Measurements from ENCODE around the gene ZNF436. TPM values are rescaled to one million over a fixed set of nuclear protein-coding genes. Genes with fewer than 3 reads are reported as not detected.

ZNF436 gene
- polyA plus RNA-seq, 1 experiment = 8.1 TPM

DNA sequence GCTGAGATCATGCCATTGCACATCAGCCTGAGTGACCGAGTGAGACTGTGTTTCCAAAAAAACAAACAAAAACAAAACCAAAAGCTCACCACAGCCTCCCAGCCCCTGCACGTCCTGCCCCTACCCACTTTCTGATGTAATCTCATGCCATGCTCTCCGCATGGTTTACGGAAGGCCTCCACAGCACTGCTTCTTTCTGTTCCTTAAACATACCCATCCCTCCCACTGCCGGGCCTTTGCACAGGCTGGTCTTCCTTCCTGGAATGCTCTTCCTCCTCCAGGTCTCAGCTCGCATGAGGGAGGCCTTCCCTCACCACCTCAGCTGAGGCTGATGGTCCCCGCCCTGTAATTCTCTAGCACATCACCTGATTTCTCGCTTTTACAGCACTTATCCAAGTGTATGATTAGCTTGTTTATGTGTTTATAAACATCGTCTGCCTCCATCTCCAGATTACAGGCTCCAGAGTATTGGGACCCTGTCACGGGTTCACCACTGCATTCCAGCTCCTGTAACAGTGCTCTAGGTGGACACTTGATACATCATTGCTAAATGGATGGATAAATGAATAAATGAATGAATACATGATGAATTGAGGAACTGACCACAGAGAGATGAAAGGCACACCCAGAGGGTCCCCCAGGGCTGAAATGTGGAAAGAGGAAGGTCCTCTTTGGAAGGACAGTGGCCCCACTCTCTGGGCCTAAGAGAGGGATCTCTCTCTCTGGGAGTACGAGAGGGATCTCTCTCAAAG, 32.8 kb upstream of the ZNF436 start:
- H3K27me3 ChIP-seq (ENCODE audit: control insufficient read depth, insufficient read depth, low read length) = no peaks in the 10 kb centered on the region
- DNase-seq (ENCODE audit: low read depth) = no peak
- ChIA-PET CTCF (interaction anchor here (0.6 to 3.2 kb wide), 15 partner anchors 8 to 218 kb away, joined by 3 to 25 read pairs (median 9); partner anchors contain the start of gene ZNF436), POLR2A (interaction anchor here (0.7 to 0.9 kb wide), 2 partner anchors 30 to 521 kb away, joined by 3 read pairs; no protein-coding TSS in a partner anchor)
- H3K4me3 ChIP-seq (ENCODE audit: low read depth, low read length) = no peak overlapping the region
- TF ChIP-seq, protein P1, sequence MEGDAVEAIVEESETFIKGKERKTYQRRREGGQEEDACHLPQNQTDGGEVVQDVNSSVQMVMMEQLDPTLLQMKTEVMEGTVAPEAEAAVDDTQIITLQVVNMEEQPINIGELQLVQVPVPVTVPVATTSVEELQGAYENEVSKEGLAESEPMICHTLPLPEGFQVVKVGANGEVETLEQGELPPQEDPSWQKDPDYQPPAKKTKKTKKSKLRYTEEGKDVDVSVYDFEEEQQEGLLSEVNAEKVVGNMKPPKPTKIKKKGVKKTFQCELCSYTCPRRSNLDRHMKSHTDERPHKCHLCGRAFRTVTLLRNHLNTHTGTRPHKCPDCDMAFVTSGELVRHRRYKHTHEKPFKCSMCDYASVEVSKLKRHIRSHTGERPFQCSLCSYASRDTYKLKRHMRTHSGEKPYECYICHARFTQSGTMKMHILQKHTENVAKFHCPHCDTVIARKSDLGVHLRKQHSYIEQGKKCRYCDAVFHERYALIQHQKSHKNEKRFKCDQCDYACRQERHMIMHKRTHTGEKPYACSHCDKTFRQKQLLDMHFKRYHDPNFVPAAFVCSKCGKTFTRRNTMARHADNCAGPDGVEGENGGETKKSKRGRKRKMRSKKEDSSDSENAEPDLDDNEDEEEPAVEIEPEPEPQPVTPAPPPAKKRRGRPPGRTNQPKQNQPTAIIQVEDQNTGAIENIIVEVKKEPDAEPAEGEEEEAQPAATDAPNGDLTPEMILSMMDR (IDR thresholded peaks at IDR 0.05; ENCODE audit: insufficient read depth, low read depth, low read length) = no peak
- H3K36me3 ChIP-seq (ENCODE audit: control insufficient read depth, insufficient read depth, low read length) = no peaks in the 10 kb centered on the region; the same call in 1 of the 2 replicates

DNA sequence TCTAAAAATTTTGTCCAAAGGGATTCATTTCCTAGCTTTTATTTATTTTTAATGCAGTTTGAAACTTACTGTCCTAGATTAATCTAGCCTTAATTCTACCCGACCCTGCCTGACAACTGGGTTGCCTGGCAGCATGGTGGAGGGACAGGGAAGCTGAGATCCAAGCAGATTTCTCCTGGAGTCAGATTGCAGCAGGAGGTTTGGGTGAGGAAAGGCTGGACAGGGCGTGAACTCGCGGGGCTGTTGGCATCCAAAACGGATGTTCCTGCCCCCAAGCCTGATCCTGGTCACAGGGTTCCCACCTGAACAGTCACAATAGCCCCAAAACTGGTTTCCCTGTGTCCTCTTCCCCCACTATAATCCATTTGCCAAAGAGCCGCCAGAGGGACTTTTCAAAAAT, 31.7 kb upstream of the ZNF436 start:
- CTCF ChIA-PET = interaction anchor here (0.5 to 1.8 kb wide), 3 partner anchors 96 to 328 kb away, joined by 3 to 4 read pairs (median 4); no protein-coding TSS in a partner anchor

DNA sequence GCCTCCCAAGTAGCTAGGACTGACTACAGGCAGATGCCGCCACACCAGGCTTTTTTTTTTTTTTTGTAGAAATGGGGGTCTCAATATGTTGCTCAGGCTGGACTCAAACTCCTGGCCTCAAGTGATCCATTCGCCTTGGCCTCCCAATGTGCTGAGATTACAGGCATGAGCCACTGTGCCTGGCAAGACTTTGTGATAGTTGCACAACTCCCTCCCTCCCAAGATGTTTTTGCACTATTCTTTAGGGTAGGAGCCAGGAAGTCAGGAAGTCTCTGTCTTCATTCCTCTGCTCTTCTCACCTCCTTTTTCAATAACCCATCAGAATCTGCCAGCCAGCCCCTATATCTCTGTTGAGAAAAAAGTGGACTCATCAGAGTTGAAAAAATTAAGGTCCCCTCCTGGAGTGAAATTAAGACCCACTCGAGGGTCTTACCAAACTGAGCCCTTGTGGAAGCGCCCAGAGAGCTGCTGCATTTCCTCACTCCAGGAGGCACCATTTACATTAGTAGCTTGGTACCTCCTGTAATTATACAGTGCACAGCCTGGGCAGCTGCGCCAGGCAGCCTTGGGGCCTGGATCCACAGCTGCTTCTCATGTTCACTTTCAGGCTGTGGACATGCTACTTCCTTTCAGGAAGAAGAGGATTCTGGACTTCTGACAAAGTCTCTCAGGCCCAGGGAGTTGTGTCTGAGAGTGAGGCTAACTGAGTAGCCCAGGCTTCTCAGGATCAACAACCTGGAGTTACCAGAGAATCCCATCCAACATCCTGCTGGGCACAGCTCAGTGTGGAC, 30.9 kb upstream of the ZNF436 start:
- ChIA-PET CTCF (interaction anchor here (0.5 to 1.8 kb wide), 4 partner anchors 10 to 329 kb away, joined by 3 to 4 read pairs (median 4); no protein-coding TSS in a partner anchor), POLR2A (no interaction called here)
- TF ChIP-seq, protein P1 (IDR thresholded peaks at IDR 0.05; ENCODE audit: insufficient read depth, low read depth, low read length) = no peak
- DNase-seq (ENCODE audit: low read depth) = no peak
- no peaks in the 10 kb centered on the region; the same call in 1 of the 2 replicates for H3K36me3 ChIP-seq (ENCODE audit: control insufficient read depth, insufficient read depth, low read length)
- H3K27me3 ChIP-seq (ENCODE audit: control insufficient read depth, insufficient read depth, low read length) = no peaks in the 10 kb centered on the region
- no peak overlapping the region for H3K4me3 ChIP-seq (ENCODE audit: low read depth, low read length)

More for the DNA sequence above, 31.7 kb upstream of the ZNF436 start:
- POLR2A ChIA-PET = no interaction called here
- DNase-seq (ENCODE audit: low read depth) = no peak
- TF ChIP-seq, protein P1 (IDR thresholded peaks at IDR 0.05; ENCODE audit: insufficient read depth, low read depth, low read length) = no peak
- Histone ChIP-seq H3K4me3 (ENCODE audit: low read depth, low read length) (no peak overlapping the region), H3K36me3 (ENCODE audit: control insufficient read depth, insufficient read depth, low read length) (no peaks in the 10 kb centered on the region; the same call in 1 of the 2 replicates), H3K27me3 (ENCODE audit: control insufficient read depth, insufficient read depth, low read length) (no peaks in the 10 kb centered on the region)

DNA sequence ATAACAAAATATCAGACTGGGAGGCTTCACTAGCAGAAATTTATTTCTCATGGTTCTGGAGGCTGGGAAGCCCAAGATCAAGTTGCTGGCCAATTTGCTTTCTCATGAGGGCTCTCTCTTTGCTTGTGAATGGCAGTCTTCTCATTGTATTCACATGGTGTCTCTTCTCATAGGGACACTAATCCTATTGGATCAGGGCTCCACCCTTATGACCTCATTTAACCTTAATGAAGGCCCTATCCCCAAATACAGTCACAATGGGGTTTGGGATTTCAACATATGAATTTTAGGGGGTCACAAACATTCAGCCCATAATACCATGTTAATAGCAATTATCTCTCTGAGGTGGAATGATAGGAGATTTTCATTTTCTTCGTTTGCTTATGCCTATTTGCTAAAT, 29.6 kb upstream of the ZNF436 start:
- TF ChIP-seq, protein P1 (IDR thresholded peaks at IDR 0.05; ENCODE audit: insufficient read depth, low read depth, low read length) = no peak
- Histone ChIP-seq H3K4me3 (ENCODE audit: low read depth, low read length) (no peak overlapping the region), H3K36me3 (ENCODE audit: control insufficient read depth, insufficient read depth, low read length) (no peaks in the 10 kb centered on the region), H3K27me3 (ENCODE audit: control insufficient read depth, insufficient read depth, low read length) (no peaks in the 10 kb centered on the region)
- ChIA-PET CTCF (no interaction called here), POLR2A (no interaction called here)
- no peak for DNase-seq (ENCODE audit: low read depth)

DNA sequence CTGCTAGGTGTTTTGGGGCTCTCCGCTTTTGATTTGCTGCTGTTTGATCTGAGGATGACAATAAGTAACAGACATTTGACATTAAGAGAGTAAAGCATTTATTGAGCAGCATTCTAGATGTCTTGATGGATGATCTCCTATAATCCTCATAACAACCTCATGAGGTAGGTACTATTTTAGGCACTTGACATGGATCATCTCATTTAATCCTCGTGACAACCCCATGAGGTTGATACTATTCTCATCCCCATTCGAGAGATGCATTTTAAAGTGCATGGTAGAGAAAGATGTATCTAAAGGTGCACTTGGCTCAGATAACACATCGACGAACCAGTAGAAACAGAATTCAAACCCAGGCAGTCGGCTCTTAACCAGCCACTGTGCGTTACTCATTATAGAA, 28.3 kb upstream of the ZNF436 start:
- Histone ChIP-seq H3K36me3 (ENCODE audit: control insufficient read depth, insufficient read depth, low read length) (no peaks in the 10 kb centered on the region), H3K27me3 (ENCODE audit: control insufficient read depth, insufficient read depth, low read length) (no peaks in the 10 kb centered on the region), H3K4me3 (ENCODE audit: low read depth, low read length) (no peak overlapping the region)
- TF ChIP-seq, protein P1 (IDR thresholded peaks at IDR 0.05; ENCODE audit: insufficient read depth, low read depth, low read length) = no peak
- no peak for DNase-seq (ENCODE audit: low read depth)
- ChIA-PET CTCF (no interaction called here), POLR2A (no interaction called here)
